ENCODE data around the gene FDX1. TPM values are rescaled to one million over a fixed set of nuclear protein-coding genes. Genes with fewer than 3 reads are reported as not detected.

Gene FDX1
- total RNA-seq, 1 experiment from 2014 or later, result 9.1 TPM

DNA sequence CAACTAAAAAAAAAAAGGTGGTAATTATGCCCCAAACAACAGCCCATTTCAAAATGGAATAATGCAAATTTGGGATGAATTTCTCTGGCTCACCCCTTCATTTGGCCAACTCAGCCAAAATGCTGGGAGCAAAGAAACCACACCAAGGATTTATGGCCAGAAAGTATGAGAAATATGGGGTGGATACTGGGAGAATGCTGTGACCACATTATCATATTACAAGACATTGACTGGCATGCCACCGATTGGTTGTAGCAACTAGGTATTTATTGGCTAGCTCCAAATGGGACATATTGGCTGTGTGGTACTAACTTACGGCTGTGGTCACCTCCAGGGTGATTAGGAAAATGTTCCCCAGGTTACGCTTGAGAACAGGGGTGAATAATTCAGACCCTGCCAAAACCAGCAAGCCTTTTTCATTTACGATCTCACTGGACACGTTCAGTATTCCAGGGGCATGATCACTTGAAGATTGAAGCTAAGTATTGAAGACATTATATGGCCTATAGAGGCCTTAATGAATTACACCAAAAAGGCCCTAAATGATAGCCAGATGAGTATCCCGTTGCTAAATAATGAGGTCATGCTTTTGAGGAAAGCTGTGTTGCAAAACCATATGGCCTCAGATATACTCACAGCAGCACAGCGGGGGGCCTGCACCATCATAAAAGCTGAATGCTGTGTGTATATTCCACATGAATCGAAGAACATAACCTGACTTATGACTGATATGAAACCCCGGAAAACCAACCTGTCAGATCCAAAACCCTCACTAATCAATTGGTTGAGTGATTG is 3.8 kb upstream of the FDX1 start:
- no peak overlapping the region for H3K27ac Mint-ChIP-seq (ENCODE audit: unreplicated experiment)
- DNase-seq, result no peak
- no peaks in the 10 kb centered on the region for H3K9me3 Mint-ChIP-seq (ENCODE audit: low read depth, unreplicated experiment)
- no peak overlapping the region for H3K4me3 Mint-ChIP-seq (ENCODE audit: low read depth, unreplicated experiment)
- CTCF ChIA-PET, result no interaction called here
- BruUV-seq (replicated peaks), result no TSS peak
- no peaks in the 10 kb centered on the region for H3K27me3 Mint-ChIP-seq (ENCODE audit: unreplicated experiment)
- H3K4me1 Mint-ChIP-seq (ENCODE audit: low read depth, unreplicated experiment), result no peaks in the 10 kb centered on the region
- intact Hi-C loops (cut with micrococcal nuclease; ENCODE audit: unreplicated experiment), result no loop called here
- H3K36me3 Mint-ChIP-seq (ENCODE audit: insufficient read depth, unreplicated experiment), result peaks cover 12% of the 10 kb centered on the region
- no peak for TF ChIP-seq CTCF (IDR thresholded peaks at IDR 0.05; ENCODE audit: unreplicated experiment)

DNA sequence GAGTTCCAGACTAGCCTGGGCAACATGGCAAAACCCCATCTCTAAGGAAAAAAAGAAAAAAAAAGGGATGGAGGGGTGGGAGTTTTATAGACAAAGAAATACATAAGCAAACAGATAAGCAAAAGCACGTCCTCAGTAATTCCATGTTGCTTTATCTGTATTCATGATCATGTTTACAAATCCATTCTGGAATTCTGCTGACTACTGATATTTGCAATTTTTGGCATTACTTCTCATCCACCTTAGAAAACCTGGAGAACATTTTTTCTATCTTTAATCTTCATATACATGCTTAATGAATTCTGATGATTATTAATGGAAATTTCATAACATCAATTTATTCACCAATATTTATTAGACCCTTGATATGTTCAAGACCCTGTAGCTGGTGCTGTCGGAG is 1.7 kb upstream of the FDX1 start:
- Mint-ChIP-seq H3K27me3 (ENCODE audit: unreplicated experiment) (no peaks in the 10 kb centered on the region), H3K4me1 (ENCODE audit: low read depth, unreplicated experiment) (peaks cover 8% of the 10 kb centered on the region), H3K36me3 (ENCODE audit: insufficient read depth, unreplicated experiment) (peaks cover 22% of the 10 kb centered on the region), H3K9me3 (ENCODE audit: low read depth, unreplicated experiment) (no peaks in the 10 kb centered on the region), H3K27ac (ENCODE audit: unreplicated experiment) (no peak overlapping the region), H3K4me3 (ENCODE audit: low read depth, unreplicated experiment) (no peak overlapping the region)
- intact Hi-C loops (cut with micrococcal nuclease; ENCODE audit: unreplicated experiment), result no loop called here
- no peak for DNase-seq
- no peak for TF ChIP-seq CTCF (IDR thresholded peaks at IDR 0.05; ENCODE audit: unreplicated experiment)
- CTCF ChIA-PET, result no interaction called here
- no TSS peak for BruUV-seq (replicated peaks)

DNA sequence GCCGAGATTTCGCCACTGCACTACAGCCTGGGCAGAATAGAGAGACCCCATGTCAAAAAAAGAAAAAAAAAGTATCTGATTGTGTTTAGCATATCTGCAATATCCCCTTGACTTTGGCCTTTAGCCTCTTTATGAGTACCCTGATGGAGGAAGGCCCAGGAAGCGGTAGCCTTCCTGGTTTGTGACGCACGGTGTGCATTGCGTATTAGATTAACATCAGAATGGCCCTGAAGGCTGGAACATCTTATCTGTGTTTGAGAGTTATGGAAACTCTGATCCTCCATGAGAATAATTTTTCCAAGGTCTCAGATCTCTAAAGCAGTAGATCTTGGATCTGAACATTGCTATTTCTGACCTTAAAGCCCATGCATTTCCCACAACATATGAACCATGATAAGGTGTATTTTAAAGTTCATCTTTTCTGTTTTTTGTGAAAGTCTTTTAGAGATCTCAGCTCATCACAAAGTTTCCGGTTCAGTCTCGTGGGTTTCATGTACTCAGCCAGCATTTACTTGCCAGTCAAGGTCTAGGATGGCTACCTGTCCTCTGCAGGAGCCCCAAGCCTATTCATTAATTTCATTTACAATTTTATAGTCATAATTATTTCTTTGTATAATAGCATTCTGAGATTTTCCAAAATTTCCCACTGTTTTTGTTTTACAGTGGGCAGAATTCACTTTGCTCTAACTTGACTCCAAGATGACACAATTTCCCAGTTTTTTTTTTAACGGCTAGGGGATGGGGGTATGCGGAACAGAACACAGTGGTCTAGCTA is 605 bp upstream of the FDX1 start:
- Mint-ChIP-seq H3K27ac (ENCODE audit: unreplicated experiment) (no peak overlapping the region), H3K36me3 (ENCODE audit: insufficient read depth, unreplicated experiment) (peaks cover 22% of the 10 kb centered on the region), H3K4me3 (ENCODE audit: low read depth, unreplicated experiment) (peak overlapping the region; percentile 95), H3K9me3 (ENCODE audit: low read depth, unreplicated experiment) (no peaks in the 10 kb centered on the region), H3K27me3 (ENCODE audit: unreplicated experiment) (no peaks in the 10 kb centered on the region), H3K4me1 (ENCODE audit: low read depth, unreplicated experiment) (peaks cover 19% of the 10 kb centered on the region)
- CTCF ChIA-PET, result no interaction called here
- no TSS peak for BruUV-seq (replicated peaks)
- intact Hi-C loops (cut with micrococcal nuclease; ENCODE audit: unreplicated experiment), result no loop called here
- no peak for TF ChIP-seq CTCF (IDR thresholded peaks at IDR 0.05; ENCODE audit: unreplicated experiment)
- DNase-seq, result no peak

DNA sequence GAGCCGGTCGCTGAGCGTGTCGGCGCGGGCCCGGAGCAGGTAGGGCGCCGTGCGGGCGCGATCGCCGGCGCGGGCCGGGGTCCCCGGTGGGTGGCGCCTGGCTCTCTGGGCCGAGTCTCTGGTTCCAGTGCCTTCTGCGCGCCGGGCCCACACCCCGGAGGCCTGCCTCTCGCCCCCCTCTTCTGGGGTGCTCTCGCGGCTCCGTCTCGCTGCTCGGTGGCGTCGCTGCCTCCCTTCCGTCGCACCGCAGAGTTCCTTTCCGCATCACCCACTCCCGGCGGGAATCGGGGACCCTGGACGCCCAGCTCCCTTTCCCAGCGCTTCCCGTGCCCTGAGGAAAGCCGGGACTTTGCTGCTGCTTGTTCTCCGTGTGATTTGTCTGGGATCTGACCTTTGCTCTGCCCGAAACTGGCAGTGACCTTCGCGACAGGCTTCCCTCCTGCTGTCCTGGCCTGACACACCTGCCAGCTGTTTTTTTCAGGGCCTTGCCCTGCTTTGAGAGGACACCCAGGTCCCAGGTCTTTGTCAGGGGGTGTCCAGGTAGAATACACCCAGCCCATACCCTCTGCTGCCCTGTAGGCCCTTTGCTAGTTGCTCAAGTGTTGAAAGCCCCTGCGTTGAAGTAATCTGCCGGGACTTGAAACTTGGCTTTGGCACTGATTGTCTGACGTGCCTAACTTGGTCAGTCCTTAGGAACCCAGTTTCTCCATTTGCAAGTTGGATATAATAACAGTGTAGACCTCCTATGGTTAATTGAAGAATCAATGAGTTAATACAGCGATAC is 711 bp downstream of the FDX1 start:
- Mint-ChIP-seq H3K36me3 (ENCODE audit: insufficient read depth, unreplicated experiment) (peaks cover 25% of the 10 kb centered on the region), H3K4me1 (ENCODE audit: low read depth, unreplicated experiment) (peaks cover 20% of the 10 kb centered on the region), H3K4me3 (ENCODE audit: low read depth, unreplicated experiment) (peak overlapping the region; percentile 95), H3K27ac (ENCODE audit: unreplicated experiment) (peak overlapping the region; percentile 82), H3K27me3 (ENCODE audit: unreplicated experiment) (no peaks in the 10 kb centered on the region), H3K9me3 (ENCODE audit: low read depth, unreplicated experiment) (no peaks in the 10 kb centered on the region)
- DNase-seq, result peak; percentile 8
- no peak for TF ChIP-seq CTCF (IDR thresholded peaks at IDR 0.05; ENCODE audit: unreplicated experiment)
- intact Hi-C loops (cut with micrococcal nuclease; ENCODE audit: unreplicated experiment), result loop anchor here (5.0 to 10.0 kb wide), 2 partner anchors 133 to 576 kb away; partner anchors contain the start of gene RDX
- CTCF ChIA-PET, result interaction anchor here (0.5 kb wide), 1 partner anchor 516 kb away, joined by 3 read pairs; no protein-coding TSS in a partner anchor
- BruUV-seq (replicated peaks), result TSS peak; percentile 44
